ENCODE results near the gene TMCO4.
A peak's percentile ranks its signal among the peaks of the same experiment; 100 is the strongest.

Gene TMCO4

GRCh38 chr1:19775831-19776230 is 23.9 kb downstream of the TMCO4 start:
- Histone ChIP-seq H3K4me2 (ENCODE audit: low read length) (no peak overlapping the region), H3K79me1 (ENCODE audit: low read length) (no peaks in the 10 kb centered on the region), H3K9me3 (ENCODE audit: insufficient read depth, low read depth, low read length) (no peaks in the 10 kb centered on the region), H3K4ac (ENCODE audit: low read depth, low read length) (no peak overlapping the region), H2BK12ac (ENCODE audit: low read length) (no peak overlapping the region), H2AFZ (ENCODE audit: insufficient read depth, low read length, poor library complexity) (no peak overlapping the region), H3K4me3 (ENCODE audit: low read depth, low read length) (no peak overlapping the region), H3K27me3 (ENCODE audit: insufficient read depth, low read length) (no peaks in the 10 kb centered on the region), H4K8ac (ENCODE audit: low read depth, low read length) (no peak overlapping the region), H3K23ac (ENCODE audit: low read length) (no peak overlapping the region), H2AK5ac (ENCODE audit: low read length) (no peak overlapping the region), H3K14ac (ENCODE audit: low read length) (no peak overlapping the region), H2BK120ac (ENCODE audit: insufficient read depth, low read length, poor library complexity) (no peak overlapping the region), H3K18ac (ENCODE audit: low read length) (no peak overlapping the region), H2BK5ac (ENCODE audit: low read depth, low read length, poor library complexity) (no peak overlapping the region), H3K9ac (ENCODE audit: low read length) (no peak overlapping the region), H3K79me2 (ENCODE audit: control insufficient read depth, insufficient read depth, low read length, poor library complexity) (no peaks in the 10 kb centered on the region), H4K12ac (ENCODE audit: low read depth, low read length) (no peak overlapping the region), H3K36me3 (ENCODE audit: control insufficient read depth in 1 of 2, insufficient read depth in 2 of 2, low read length in 2 of 2) (no peaks in the 10 kb centered on the region), H4K91ac (ENCODE audit: low read depth, low read length) (no peak overlapping the region), H3K4me1 (ENCODE audit: control insufficient read depth in 1 of 2, insufficient read depth in 2 of 2, low read length in 2 of 2) (peaks cover 2 to 3% of the 10 kb centered on the region in 2 experiments), H3K27ac (ENCODE audit: low read depth, low read length) (no peak overlapping the region)
- WGBS (ENCODE audit: extremely low coverage, insufficient coverage, insufficient read length) = no CpG with 5 or more reads among the region's 9 CpGs
- DNase-seq = no peak

GRCh38 chr1:19775317-19775716 is 24.4 kb downstream of the TMCO4 start:
- peaks cover 2 to 3% of the 10 kb centered on the region in 2 experiments for H3K4me1 ChIP-seq (ENCODE audit: control insufficient read depth in 1 of 2, insufficient read depth in 2 of 2, low read length in 2 of 2)
- H3K79me2 ChIP-seq (ENCODE audit: control insufficient read depth, insufficient read depth, low read length, poor library complexity) = no peaks in the 10 kb centered on the region
- no peaks in the 10 kb centered on the region for H3K79me1 ChIP-seq (ENCODE audit: low read length)
- H2AFZ ChIP-seq (ENCODE audit: insufficient read depth, low read length, poor library complexity) = no peak overlapping the region
- H4K91ac ChIP-seq (ENCODE audit: low read depth, low read length) = no peak overlapping the region
- H3K4me3 ChIP-seq (ENCODE audit: low read depth, low read length) = no peak overlapping the region
- H4K8ac ChIP-seq (ENCODE audit: low read depth, low read length) = no peak overlapping the region
- no peak overlapping the region for H2AK5ac ChIP-seq (ENCODE audit: low read length)
- DNase-seq = peak; percentile 42 to 69
- no peak overlapping the region for H3K14ac ChIP-seq (ENCODE audit: low read length)
- H2BK5ac ChIP-seq (ENCODE audit: low read depth, low read length, poor library complexity) = no peak overlapping the region
- no peak overlapping the region for H3K4me2 ChIP-seq (ENCODE audit: low read length)
- no peak overlapping the region for H3K4ac ChIP-seq (ENCODE audit: low read depth, low read length)
- no peaks in the 10 kb centered on the region for H3K36me3 ChIP-seq (ENCODE audit: control insufficient read depth in 1 of 2, insufficient read depth in 2 of 2, low read length in 2 of 2)
- H3K18ac ChIP-seq (ENCODE audit: low read length) = no peak overlapping the region
- no peak overlapping the region for H3K9ac ChIP-seq (ENCODE audit: low read length)
- H3K27ac ChIP-seq (ENCODE audit: low read depth, low read length) = no peak overlapping the region
- no peak overlapping the region for H2BK12ac ChIP-seq (ENCODE audit: low read length)
- no peak overlapping the region for H2BK120ac ChIP-seq (ENCODE audit: insufficient read depth, low read length, poor library complexity)
- no CpG with 5 or more reads among the region's 6 CpGs for WGBS (ENCODE audit: extremely low coverage, insufficient coverage, insufficient read length)
- no peaks in the 10 kb centered on the region for H3K27me3 ChIP-seq (ENCODE audit: insufficient read depth, low read length)
- no peak overlapping the region for H4K12ac ChIP-seq (ENCODE audit: low read depth, low read length)
- no peaks in the 10 kb centered on the region for H3K9me3 ChIP-seq (ENCODE audit: insufficient read depth, low read depth, low read length)
- no peak overlapping the region for H3K23ac ChIP-seq (ENCODE audit: low read length)

- no peak overlapping the region for H3K18ac ChIP-seq (ENCODE audit: low read length)
- no peaks in the 10 kb centered on the region for H3K9me3 ChIP-seq (ENCODE audit: insufficient read depth, low read depth, low read length)
- no peaks in the 10 kb centered on the region for H3K79me2 ChIP-seq (ENCODE audit: control insufficient read depth, insufficient read depth, low read length, poor library complexity)
- H2BK120ac ChIP-seq (ENCODE audit: insufficient read depth, low read length, poor library complexity) = no peak overlapping the region
- no peak overlapping the region for H2BK12ac ChIP-seq (ENCODE audit: low read length)
- H2AFZ ChIP-seq (ENCODE audit: insufficient read depth, low read length, poor library complexity) = no peak overlapping the region
- no peak overlapping the region for H3K23ac ChIP-seq (ENCODE audit: low read length)
- H3K4me3 ChIP-seq (ENCODE audit: low read depth, low read length) = no peak overlapping the region
- no peak overlapping the region for H3K9ac ChIP-seq (ENCODE audit: low read length)
- H3K27me3 ChIP-seq (ENCODE audit: insufficient read depth, low read length) = no peaks in the 10 kb centered on the region
- WGBS (ENCODE audit: extremely low coverage, insufficient coverage, insufficient read length) = no CpG with 5 or more reads among the region's 6 CpGs
- no peaks in the 10 kb centered on the region for H3K36me3 ChIP-seq (ENCODE audit: control insufficient read depth in 1 of 2, insufficient read depth in 2 of 2, low read length in 2 of 2)
- H3K79me1 ChIP-seq (ENCODE audit: low read length) = no peaks in the 10 kb centered on the region
- H3K4me1 ChIP-seq (ENCODE audit: control insufficient read depth in 1 of 2, insufficient read depth in 2 of 2, low read length in 2 of 2) = peaks cover 3% of the 10 kb centered on the region in 2 experiments
- no peak overlapping the region for H4K12ac ChIP-seq (ENCODE audit: low read depth, low read length)
- no peak overlapping the region for H4K91ac ChIP-seq (ENCODE audit: low read depth, low read length)
- no peak overlapping the region for H3K4me2 ChIP-seq (ENCODE audit: low read length)
- no peak overlapping the region for H3K4ac ChIP-seq (ENCODE audit: low read depth, low read length)
- H3K14ac ChIP-seq (ENCODE audit: low read length) = no peak overlapping the region
- no peak overlapping the region for H2BK5ac ChIP-seq (ENCODE audit: low read depth, low read length, poor library complexity)
- DNase-seq = no peak
- H4K8ac ChIP-seq (ENCODE audit: low read depth, low read length) = no peak overlapping the region
- H3K27ac ChIP-seq (ENCODE audit: low read depth, low read length) = no peak overlapping the region
- H2AK5ac ChIP-seq (ENCODE audit: low read length) = no peak overlapping the region
Measured at GRCh38 chr1:19774180-19774785, 25.4 kb downstream of the TMCO4 start.

- no peak overlapping the region for H2BK12ac ChIP-seq (ENCODE audit: low read length)
- no peak overlapping the region for H2AFZ ChIP-seq (ENCODE audit: insufficient read depth, low read length, poor library complexity)
- peaks cover 1% of the 10 kb centered on the region for H3K9me3 ChIP-seq (ENCODE audit: insufficient read depth, low read depth, low read length)
- H2BK5ac ChIP-seq (ENCODE audit: low read depth, low read length, poor library complexity) = no peak overlapping the region
- WGBS (ENCODE audit: extremely low coverage, insufficient coverage, insufficient read length) = no CpG with 5 or more reads among the region's 4 CpGs
- H4K91ac ChIP-seq (ENCODE audit: low read depth, low read length) = no peak overlapping the region
- H3K4me1 ChIP-seq (ENCODE audit: control insufficient read depth in 1 of 2, insufficient read depth in 2 of 2, low read length in 2 of 2) = peaks cover 7% of the 10 kb centered on the region in 2 experiments
- no peak overlapping the region for H3K4me3 ChIP-seq (ENCODE audit: low read depth, low read length)
- H3K18ac ChIP-seq (ENCODE audit: low read length) = no peak overlapping the region
- H3K4ac ChIP-seq (ENCODE audit: low read depth, low read length) = no peak overlapping the region
- H4K12ac ChIP-seq (ENCODE audit: low read depth, low read length) = no peak overlapping the region
- no peak overlapping the region for H3K9ac ChIP-seq (ENCODE audit: low read length)
- DNase-seq = no peak
- H3K4me2 ChIP-seq (ENCODE audit: low read length) = no peak overlapping the region
- H3K27me3 ChIP-seq (ENCODE audit: insufficient read depth, low read length) = no peaks in the 10 kb centered on the region
- no peak overlapping the region for H2BK120ac ChIP-seq (ENCODE audit: insufficient read depth, low read length, poor library complexity)
- H3K79me1 ChIP-seq (ENCODE audit: low read length) = no peaks in the 10 kb centered on the region
- no peak overlapping the region for H3K27ac ChIP-seq (ENCODE audit: low read depth, low read length)
- no peak overlapping the region for H4K8ac ChIP-seq (ENCODE audit: low read depth, low read length)
- no peak overlapping the region for H2AK5ac ChIP-seq (ENCODE audit: low read length)
- no peaks in the 10 kb centered on the region for H3K79me2 ChIP-seq (ENCODE audit: control insufficient read depth, insufficient read depth, low read length, poor library complexity)
- H3K14ac ChIP-seq (ENCODE audit: low read length) = no peak overlapping the region
- no peak overlapping the region for H3K23ac ChIP-seq (ENCODE audit: low read length)
- H3K36me3 ChIP-seq (ENCODE audit: control insufficient read depth in 1 of 2, insufficient read depth in 2 of 2, low read length in 2 of 2) = no peaks in the 10 kb centered on the region
Measured at GRCh38 chr1:19773485-19773884, 26.2 kb downstream of the TMCO4 start.
